ENCODE results near the gene PCGF2.

The PCGF2 gene

DNA sequence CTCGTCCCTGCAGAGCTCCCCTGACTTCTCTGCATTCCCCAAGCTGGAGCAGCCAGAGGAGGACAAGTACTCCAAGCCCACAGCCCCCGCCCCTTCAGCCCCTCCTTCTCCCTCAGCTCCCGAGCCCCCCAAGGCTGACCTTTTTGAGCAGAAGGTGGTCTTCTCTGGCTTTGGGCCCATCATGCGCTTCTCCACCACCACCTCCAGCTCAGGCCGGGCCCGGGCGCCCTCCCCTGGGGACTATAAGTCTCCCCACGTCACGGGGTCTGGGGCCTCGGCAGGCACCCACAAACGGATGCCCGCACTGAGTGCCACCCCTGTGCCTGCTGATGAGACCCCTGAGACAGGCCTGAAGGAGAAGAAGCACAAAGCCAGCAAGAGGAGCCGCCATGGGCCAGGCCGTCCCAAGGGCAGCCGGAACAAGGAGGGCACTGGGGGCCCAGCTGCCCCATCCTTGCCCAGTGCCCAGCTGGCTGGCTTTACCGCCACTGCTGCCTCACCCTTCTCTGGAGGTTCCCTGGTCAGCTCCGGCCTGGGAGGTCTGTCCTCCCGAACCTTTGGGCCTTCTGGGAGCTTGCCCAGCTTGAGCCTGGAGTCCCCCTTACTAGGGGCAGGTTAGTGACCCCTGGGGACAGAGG lies 31.6 kb downstream of the PCGF2 start:
- DNase-seq = no peak

DNA sequence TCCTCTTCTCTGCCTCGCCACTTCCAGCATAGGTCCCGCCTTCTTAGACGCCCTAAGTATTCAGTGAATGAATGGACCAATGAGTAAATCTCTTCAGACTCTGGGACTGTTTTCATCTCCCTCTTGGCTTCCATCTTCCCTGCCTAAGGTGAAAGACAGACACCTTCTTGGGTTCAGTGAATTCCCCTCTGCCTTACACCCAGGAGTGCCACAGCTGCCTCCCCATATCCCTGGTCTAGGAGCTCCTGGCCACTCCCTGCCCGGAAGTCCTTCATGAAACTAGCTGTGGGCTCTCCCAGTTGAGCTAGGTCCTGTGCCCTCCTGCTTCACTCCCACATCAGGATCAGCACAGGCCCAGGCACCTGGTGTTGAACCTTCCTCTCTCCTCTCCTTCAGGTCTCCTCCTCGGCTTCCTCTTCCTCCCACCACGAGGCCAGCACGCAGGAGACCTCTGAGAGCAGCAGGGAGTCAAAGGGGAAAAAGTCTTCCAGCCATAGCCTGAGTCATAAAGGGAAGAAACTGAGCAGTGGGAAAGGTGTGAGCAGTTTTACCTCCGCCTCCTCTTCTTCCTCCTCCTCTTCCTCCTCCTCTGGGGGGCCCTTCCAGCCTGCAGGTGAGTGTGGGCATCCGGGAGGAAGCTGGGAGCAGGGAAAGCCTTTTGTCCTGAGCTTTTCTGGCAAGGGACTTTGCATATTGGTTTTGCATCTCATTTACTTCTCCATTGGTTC lies 32.8 kb downstream of the PCGF2 start:
- DNase-seq = no peak

DNA sequence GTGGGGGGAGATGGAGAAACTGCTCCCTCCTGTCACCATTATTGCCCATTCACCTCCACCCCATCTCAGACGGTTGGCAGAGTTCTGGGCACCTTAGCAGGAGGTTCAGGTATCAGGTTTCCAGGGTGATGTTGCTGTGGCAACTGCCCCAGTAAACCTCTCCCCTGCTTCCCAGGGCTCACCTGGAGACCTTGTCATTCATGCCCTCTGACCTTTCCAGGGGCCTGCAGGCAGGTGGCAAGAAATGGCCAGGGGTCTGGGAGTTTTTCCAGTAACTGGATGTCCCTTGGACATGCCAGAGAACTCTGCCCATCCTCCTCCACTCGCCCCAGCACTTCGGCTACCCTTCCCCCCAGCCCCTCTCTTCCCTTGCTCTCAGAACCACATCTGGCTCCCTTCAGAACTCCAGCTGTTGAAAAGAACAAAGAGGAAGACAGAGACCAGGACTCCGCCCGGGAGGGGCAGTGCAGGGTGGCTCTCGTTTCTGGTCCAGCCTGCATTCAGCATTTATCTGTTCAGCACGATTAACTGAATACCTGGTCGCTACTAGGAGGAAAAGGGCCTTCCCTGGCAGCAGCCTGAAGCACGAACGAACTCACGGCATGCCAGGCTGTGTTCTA lies 34.6 kb downstream of the PCGF2 start:
- DNase-seq = no peak

DNA sequence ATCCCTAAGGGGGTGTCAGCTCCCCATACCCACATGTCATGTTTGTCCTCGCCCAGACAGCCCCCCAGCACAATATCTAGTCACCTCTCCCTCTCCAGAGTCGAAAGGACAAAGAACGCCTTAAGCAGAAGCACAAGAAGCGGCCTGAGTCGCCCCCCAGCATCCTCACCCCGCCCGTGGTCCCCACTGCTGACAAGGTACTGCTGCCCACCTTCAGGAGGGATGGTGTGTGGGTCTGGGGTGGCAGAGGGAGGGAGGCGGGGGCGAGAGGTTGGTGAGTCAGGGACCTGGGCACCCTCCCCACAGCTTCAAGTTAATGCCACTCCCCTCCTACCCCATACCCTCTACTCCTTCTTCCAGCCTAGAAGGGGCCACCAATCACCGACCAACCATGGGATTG lies 35.5 kb downstream of the PCGF2 start:
- no peak for DNase-seq

DNA sequence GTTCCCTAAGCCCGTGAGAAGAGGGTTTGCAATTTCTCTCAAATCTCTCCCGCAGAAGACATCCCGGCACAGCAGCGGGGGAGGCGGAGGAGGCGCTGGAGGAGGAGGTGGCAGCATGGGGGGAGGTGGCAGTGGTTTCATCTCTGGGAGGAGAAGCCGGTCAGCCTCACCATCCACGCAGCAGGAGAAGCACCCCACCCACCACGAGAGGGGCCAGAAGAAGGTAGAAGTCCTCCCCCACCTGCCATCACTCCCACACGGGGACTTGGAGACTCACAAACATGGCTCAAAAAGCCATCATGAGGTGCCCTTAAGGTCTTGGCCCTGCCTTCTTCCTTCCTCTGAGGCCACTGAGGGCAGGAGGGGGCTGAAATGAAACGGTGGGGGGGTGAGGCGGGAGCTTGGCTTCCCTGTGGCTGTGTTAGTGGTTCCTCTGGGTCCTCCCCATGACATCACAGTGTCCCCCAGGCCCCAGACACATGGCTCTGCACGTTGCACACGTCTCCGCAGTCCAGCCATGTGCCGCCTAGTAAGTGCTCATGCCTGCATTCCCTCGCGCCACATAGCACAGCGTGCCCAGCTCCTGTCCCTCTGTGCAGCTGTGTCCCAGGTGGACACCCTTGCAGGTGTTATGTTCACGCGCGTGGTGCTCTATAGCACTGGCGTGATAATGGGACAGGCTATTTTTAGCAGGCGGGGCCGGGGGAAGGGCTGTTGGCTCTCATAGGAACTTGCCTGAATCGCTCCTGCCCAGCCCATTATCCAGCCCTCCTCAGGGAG lies 36.2 kb downstream of the PCGF2 start:
- DNase-seq = no peak

DNA sequence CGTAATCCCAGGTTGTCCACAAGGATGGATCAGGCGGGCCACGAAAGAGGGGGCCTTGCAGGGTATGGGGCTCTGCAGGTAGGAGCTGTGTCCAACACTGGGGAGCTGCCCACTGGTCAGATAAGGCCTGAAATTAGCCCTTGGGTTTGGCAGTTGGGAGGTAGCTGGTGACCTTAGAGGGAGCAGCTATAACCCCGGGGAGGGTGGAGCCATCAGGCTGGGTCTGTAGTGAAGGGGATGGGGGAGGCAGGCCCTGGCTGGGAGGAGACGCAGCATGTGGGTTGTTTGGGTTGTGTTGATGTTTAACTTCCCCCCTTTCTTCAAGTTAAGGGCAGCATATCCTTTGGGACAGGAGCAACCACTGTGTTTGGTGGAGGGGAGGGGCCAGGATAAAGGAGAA lies 37.2 kb downstream of the PCGF2 start:
- DNase-seq = no peak

DNA sequence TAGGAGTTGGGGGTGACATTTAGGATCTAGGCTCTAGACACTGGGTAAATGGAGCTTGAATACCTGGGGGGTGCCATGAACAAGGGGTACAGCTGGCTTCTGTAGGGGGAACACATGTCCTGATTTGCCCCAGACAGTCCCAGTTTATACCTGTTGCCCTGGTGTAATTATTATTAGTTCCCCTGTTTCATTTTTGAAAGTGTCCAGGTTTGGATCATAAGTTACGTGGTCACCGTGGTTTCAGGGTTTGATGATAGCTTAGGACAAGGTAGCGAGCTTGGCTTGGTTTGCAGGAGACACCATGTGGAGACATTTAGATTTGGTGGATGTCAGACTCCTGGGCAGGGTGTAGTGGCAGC lies 37.6 kb downstream of the PCGF2 start:
- no peak for DNase-seq

DNA sequence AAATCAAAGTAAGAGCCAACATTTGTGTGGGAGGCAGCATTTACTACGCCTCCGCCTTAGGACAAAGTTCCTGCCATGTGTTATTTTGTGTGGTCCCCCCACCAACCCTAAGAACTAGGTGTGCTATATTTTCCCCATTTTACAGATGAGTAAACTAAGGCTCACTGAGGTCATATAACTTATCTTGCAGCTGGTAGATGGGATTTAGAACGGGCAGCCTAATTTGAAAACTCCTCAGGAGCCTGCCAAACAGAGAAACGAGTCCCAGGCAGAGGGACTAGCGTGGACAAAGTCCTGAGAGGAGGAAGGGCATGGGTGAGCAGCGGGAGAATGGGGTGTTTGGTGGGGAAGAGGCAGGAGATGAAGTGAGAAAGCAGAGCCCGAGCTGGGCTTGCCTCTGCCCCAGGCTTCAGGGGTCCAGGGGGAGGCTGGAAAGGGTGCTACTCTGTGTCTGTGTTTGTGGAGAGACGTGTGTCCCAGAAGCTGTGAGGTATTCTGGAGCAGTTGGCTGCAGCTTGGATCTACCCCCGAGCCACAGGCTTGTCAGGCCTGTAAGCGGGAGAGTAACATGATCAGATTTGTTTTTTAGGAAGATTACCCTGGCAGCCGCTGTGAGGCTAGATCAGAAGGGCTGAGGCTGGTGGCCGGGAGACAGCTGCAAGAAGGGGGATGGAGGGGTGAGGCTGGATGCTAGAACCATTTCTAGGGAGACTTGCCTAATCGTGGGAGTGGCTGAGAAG lies 38.1 kb downstream of the PCGF2 start:
- no peak for DNase-seq

DNA sequence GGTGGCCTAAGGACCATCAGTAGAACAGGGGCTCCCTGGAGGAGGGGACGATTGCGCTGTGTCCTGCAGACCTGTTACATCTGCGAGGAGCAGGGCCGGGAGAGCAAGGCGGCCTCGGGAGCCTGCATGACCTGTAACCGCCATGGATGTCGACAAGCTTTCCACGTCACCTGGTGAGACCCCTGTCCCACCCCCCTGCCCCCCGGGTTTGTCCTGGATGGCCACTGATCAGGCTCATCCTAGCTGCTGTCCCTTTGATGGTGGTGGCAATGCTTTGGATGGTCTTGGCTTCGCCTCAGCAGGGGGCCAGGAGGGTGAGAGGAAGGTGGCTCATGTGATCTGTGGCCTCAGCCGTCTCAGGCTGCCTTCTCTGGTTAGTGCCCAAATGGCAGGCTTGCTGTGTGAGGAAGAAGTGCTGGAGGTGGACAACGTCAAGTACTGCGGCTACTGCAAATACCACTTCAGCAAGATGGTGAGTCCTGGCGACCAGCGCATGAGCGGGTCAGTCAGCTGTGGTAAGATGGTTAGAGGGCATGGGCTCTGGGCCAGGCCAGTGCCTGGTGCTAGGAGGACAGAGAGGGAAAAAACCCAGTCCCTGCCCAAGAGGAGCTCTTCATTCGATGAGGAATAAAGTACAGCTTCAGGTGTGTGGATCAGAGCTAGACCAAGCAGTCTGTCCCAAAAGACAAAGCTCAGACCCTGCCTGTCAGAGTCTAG lies 38.9 kb downstream of the PCGF2 start:
- DNase-seq = no peak

DNA sequence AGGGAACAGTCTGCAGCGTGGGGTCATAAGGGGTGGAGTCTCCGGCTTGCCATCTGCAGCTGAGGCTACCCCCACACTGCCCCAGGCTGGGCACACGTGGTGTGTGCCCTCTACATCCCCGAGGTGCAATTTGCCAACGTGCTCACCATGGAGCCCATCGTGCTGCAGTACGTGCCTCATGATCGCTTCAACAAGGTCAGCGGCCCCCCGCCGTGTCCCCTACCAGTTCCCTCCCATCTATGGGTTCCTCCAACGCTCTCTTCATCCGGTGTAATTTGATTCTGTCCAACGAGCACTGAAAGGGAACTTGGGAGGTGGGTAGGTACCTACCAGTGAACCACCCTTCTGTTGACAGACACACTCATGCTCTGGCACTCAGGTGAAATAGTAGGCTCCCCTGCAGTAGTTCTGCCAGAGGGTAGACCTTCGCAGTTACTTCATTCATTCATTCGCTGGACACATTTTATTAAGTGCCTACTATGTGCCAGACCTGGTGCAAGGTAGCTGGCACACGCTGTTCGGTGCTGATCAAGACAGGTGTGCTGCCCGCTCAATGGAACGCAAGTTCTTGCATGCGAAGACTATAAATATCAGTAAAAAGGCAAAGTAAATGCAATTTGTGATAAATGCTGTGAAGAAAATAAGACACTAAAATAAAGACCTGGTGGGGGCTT lies 40.3 kb downstream of the PCGF2 start:
- no peak for DNase-seq

DNA sequence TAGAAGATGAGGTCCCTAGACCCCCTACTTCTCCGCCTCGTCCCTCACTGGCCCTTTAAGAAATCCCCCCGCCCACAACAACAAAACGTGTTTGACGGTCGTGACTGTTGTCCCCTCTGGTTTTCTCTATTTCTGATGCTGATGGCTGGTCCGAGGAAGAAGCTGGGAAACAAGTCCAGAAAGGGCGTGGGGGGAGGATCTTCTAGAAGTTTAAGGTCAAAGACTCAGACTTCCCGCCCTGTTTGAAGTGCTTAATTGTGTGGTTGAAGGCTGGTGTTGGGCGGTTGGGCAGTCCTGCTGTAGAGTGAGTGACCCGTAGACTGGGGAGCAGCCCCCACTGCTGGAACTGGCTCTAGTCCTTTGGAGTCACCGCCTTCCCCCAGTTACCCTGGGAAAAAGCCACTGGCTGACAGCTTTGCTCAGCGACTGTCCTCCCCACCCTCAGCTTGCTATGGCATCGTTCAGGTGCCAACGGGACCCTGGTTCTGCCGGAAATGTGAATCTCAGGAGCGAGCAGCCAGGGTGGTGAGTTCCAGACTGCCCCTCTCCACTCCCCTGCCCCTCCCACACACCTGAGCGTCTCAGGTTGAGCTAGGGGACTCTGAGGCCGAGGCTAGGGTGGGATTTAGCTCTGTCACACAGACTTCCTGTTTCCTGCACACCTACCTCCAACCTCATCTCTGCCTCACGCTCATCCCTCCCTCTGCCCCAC lies 41.5 kb downstream of the PCGF2 start:
- DNase-seq = peak; percentile 24

DNA sequence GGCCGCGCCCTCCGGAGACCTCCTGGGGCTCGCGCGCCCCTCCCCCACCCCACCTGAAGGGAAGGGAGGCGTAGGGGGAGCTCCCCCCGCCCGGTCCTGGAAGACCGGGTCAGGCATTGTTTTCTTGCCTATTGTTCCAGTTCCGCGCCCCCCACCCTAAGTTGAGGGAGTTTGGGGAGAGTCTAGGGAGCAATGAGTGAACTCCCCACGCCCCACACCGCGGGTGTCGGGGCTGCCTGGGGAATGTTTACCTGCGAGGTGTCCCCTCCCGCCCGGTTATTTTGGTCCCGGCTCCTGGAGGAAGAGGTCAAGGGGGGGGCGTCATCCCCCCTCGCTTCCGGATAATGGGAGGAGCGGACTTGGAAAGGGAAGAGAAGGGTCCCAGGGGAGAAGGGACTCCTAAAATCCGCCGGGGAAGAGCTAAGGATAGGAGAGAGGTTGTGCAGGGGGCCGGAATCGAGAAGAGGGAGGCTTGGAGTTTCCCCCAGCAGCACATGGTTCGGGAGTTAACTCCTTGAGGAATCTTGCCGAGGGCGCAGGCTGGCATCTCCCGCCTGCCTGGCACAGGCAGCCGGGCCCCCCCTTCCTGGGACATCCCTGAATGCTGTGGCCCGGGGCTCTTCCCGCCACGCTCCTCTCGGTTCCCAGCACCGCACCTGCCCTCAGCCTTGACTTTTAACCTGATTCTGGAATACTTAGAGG lies 42.2 kb downstream of the PCGF2 start:
- DNase-seq = peak; percentile 41

DNA sequence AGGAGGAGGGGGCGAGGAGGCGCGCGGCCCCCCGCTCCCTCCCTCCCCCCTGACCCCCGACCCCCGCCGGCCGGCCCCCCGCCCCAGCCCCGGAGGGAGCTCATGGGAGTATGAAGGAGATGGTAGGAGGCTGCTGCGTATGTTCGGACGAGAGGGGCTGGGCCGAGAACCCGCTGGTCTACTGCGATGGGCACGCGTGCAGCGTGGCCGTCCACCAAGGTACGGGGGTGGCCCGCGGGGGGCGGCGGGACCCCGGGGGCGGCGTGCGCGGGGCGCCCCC lies 42.7 kb downstream of the PCGF2 start:
- no peak for DNase-seq

DNA sequence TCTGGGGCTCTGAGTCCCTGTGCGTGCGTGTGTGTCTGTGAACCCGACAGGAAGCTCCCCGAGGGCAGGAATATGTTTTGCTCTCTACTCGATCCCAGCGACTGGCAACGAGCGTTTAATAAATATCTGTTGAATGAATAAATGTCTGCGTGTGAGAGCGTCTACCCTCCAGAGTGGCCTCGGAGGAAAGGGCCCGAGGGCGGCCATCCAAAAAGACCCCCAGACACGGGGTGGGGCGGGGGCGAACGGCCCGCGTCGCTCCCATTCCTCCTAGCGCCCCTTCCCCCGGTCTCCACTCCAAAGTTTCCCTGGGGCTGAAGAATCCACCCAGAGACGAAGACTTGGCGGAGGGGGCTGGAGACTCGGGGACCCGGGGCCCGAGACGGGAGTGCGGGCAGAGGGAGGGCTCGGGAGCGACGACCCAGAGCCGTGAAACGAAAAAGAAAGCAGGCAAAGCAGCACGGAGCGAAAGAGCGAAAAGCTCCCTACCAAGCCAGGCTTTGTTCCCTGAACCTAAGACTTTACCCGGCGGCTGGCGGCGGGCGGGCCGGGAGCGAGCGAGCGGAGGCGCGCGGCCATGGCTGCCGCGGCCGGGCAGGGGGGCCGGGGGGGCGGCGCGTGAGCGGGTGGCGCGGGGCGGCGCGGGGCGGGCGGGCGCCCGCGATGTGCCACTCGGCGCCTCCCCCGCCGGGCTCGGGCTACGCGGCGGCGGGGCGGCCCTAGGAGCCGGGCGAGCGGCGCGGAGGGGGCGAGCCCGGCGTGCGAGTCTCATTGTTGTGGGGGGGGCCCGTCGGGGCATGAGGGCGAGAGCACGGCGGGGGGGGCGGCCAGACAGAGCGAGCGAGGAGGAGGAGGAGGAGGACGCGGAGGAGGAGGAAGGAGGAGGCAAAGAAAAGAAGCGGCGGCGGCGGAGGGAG lies 43.3 kb downstream of the PCGF2 start, which contains the start of gene MLLT6:
TSS of gene MLLT6 (plus strand) at position 668 of the 917 bp plus-strand sequence. CDS start 360 bp downstream, outside the sequence.
- peak; percentile 80 for DNase-seq

DNA sequence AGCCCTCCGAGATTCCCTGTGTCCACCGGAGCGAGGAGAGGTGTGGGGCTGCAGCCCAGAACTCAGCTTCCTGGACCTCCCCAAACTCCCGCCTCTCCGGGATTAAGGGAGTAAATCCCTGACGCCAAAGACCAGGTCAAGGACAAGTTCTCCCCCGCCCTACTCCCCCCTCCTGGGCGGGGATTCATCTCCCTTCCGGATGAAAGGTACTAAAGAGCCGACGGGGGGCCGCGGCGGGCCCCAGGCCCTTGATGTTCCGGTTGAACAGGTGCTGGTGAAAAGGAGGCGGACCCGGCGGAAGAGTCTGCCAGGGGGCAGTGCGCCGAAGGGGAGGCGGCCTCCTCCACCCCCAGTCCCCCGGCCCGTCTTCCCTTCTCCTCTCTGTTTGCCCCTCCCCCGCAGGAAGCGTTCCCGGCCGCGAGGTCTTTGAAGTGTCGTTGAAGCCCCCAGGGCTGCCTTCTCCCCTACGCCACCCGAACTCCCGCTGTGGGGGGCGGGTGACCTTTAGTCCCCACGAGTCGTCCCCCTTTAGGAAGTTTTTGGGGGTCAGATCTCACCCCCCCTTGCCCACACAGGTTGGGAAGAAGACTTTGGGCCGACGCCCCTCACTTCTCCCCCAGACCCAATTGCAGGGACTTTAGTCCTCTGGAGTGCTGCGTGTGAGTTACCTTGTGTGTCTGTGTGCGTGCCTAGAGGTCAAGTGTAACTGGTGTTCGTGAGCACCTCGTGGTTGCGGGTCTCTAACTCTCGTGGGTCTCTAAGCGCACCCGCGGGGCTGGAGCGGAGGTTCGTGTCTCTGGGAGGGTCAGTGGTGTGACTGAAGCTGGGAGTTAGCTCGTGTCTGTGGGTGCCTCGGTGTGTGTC lies 44.2 kb downstream of the PCGF2 start:
- peak; percentile 86 for DNase-seq

DNA sequence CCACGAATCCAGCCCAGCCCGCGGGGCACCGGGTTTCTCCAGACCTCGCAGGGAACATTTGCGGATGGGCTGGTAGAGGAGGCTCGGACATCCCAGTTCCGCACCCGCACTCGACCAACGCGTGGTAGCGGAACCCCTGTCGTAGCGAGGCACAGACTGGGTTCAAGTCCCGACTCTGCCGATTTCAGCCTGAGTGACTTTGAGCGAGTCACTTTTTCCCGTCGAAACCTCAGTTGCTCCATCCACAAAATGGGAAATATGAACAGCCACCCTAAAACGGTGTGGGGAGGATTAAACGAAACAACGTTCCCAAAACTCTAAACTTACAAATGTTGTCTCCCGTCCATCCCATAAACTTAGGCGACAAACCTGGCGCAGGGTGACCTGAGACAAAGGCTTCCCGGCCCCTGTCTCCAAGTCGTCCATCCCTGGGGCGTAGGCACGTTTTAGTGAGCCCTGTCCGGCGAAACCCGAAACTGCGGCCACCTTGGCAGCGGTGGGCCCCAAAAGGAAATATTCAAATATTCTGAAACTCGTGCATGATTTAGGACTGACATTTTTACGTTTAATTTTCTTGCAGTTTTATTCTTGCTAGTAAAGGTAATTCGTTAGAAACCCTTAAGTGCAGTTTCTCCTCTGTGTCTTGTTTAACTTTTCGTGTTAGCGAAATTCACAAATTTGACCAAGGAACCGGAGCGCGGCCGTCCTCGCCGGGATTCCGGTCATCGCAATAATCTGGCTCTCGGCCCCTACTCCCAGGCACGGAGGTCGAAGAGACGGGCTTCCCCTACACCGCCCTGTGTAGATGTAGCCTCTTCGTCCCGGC lies 45.0 kb downstream of the PCGF2 start:
- DNase-seq = no peak

DNA sequence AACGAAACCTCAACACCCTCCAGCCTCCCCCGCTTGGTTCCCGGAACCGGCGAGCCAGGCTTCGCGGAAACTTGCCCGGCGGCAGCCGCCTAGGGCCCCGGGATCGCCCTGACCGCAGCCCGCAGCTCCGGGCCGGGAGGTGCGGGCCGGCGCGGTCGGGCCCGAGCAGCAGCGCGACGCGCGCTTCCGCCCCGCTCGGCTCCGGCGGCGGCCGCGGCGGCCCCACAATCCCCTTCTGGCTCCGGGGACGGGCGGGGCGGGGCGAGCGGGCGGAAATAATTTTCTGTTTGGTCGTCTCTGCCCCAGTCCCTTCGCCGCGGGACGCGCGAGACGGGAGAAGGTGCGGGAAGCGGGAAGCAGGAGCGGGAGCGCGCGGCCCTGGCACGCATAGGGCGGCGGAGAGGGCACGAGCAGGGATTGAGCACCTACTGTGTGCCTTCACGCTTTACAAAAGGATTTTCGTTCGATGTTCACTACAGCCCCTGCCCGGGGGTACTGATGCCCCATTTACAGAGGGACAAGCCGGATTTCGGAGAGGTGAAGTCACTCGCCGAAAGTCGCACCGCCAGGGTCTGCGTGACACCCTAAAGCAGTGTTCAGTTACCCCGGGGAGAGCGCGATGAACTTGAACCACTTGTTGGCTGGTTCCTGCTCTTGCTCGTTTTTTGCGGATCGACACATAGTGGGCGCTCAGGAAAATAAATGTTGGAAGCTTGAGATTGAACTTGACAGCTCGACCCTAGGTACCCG lies 45.8 kb downstream of the PCGF2 start:
- DNase-seq = peak; percentile 78
